HepG2 (cell line): ENCODE data around the gene MYO16. TPM values are rescaled to one million over a fixed set of nuclear protein-coding genes. Genes with fewer than 3 reads are reported as not detected.

Experiments used
- ATAC-seq: fragments of 200-7000 bp; cut with Tn5 transposase; 3 replicates; pipeline ENCODE4 v1.9.1; 2020; ENCODE audit warnings: mild to moderate bottlenecking, moderate library complexity
- BruUV-seq: library from RNA; stranded (reverse); fragments of 400-500 nt; replicated peaks from 2 replicates; lab custom pipeline; 2021; lab: Mats Ljungman, UMichigan
- CTCF ChIA-PET: fragments of 300-600 bp; formaldehyde crosslinking; extraction: SDS; loops from one replicate; lab custom pipeline; 2021; ENCODE audit warnings: low total read pairs, inconsistent platforms, low intra/inter-chr PET ratio; lab: Yijun Ruan, JAX
- POLR2A ChIA-PET: fragments of 350-600 bp; sonication (Branson Sonifier 250); formaldehyde crosslinking; loops from one replicate; lab custom pipeline; 2020; ENCODE audit warnings: antibody characterized with exemption, inconsistent platforms; lab: Yijun Ruan, JAX
- DNase-seq: peaks from one replicate; pipeline ENCODE4 v3.0.0-alpha.2; 2015; ENCODE audit warnings: low spot score
- FAIRE-seq: peaks from 3 replicates; lab custom pipeline; 2011; peaks lifted over from hg19 to GRCh38; lab: Jason Lieb, UNC
- H2AFZ ChIP-seq: one replicate; pipeline ENCODE4 v1.6.1; 2011; ENCODE audit warnings: low read length, inconsistent platforms
- H3K27ac ChIP-seq: fragments of 300-600 bp; 3 replicates; pipeline ENCODE4 v1.8.0; 2011; ENCODE audit warnings: mixed run types, mild to moderate bottlenecking, mixed read lengths, low read length, inconsistent platforms; ENCODE audit not compliant: insufficient read depth; ENCODE audit errors: extremely low read length
- H3K27me3 ChIP-seq, 2 experiments: fragments of 200-600 bp in 1 of 2; 2 replicates in 1 of 2; 3 replicates in 1 of 2; pipeline versions ENCODE4 v1.6.0 to v1.8.0; 2011; ENCODE audit warnings: low read length in 2 of 2, mild to moderate bottlenecking in 2 of 2, moderate library complexity in 2 of 2, inconsistent platforms in 1 of 2; ENCODE audit not compliant: insufficient read depth in 2 of 2, control insufficient read depth in 1 of 2
- H3K36me3 ChIP-seq, 2 experiments: fragments of 200-600 bp in 1 of 2; replicated peaks in 1 of 2; 2 replicates in 1 of 2; 3 replicates in 1 of 2; pipeline versions ENCODE4 v1.5.1 to v1.8.0; 2011; ENCODE audit warnings: low read length in 2 of 2, inconsistent platforms in 1 of 2; ENCODE audit not compliant: insufficient read depth in 2 of 2, control insufficient read depth in 1 of 2
- H3K4me1 ChIP-seq: 2 replicates; pipeline ENCODE4 v1.5.1; 2012; ENCODE audit warnings: low read length, inconsistent platforms; ENCODE audit not compliant: insufficient read depth
- H3K4me2 ChIP-seq: 2 replicates; pipeline ENCODE4 v1.6.0; 2011; ENCODE audit warnings: low read depth, low read length, inconsistent platforms
- H3K4me3 ChIP-seq, 3 experiments: fragments of 200-600 bp in 1 of 3; sonication (generic), shearing (Covaris generic) in 1 of 3; replicated peaks in 1 of 3; 2 replicates each; pipeline ENCODE4 v1.5.1; 2011 to 2016; ENCODE audit warnings: low read length in 3 of 3, inconsistent platforms in 2 of 3, low read depth in 2 of 3, mild to moderate bottlenecking in 2 of 3, control low read depth in 1 of 3, mixed read lengths in 1 of 3; ENCODE audit not compliant: insufficient read depth in 1 of 3
- H3K79me2 ChIP-seq: one replicate; pipeline ENCODE4 v1.6.1; 2011; ENCODE audit warnings: low read length, inconsistent platforms; ENCODE audit not compliant: insufficient read depth
- H3K9ac ChIP-seq: 2 replicates; pipeline ENCODE4 v1.6.0; 2011; ENCODE audit warnings: mild to moderate bottlenecking, low read depth, low read length, inconsistent platforms; ENCODE audit not compliant: insufficient read depth
- H3K9me3 ChIP-seq: 2 replicates; pipeline ENCODE4 v1.5.1; 2012; ENCODE audit warnings: mild to moderate bottlenecking, low read length
- H4K20me1 ChIP-seq: 2 replicates; pipeline ENCODE4 v1.6.0; 2011; ENCODE audit warnings: inconsistent platforms, mild to moderate bottlenecking, low read length, moderate library complexity; ENCODE audit not compliant: insufficient read depth
- ARNT ChIP-seq: fragments of 450-650 bp; IDR thresholded peaks from 2 replicates; pipeline ENCODE4 v1.6.1; 2017
- BRCA1 ChIP-seq: sonication (generic); formaldehyde crosslinking; IDR thresholded peaks from 2 replicates; pipeline ENCODE4 v1.4.0; 2020; ENCODE audit warnings: missing genetic modification reagents
- EHMT2 ChIP-seq: fragments of 200-600 bp; sonication (generic); IDR thresholded peaks from 2 replicates; pipeline ENCODE4 v1.7.0; 2017; ENCODE audit warnings: antibody characterized with exemption, low read depth, low read length, borderline replicate concordance
- FOSL1 ChIP-seq: sonication (generic); formaldehyde crosslinking; IDR thresholded peaks from 2 replicates; pipeline ENCODE4 v1.9.0; 2021; ENCODE audit warnings: missing genetic modification reagents, borderline replicate concordance
- KAT2B ChIP-seq: fragments of 150-350 bp; IDR thresholded peaks from 2 replicates; pipeline ENCODE4 v1.6.1; 2014; ENCODE audit warnings: low read depth, low read length, borderline replicate concordance
- NCOA1 ChIP-seq: sonication (generic); formaldehyde crosslinking; IDR thresholded peaks from 2 replicates; pipeline ENCODE4 v1.9.0; 2021; ENCODE audit warnings: missing genetic modification reagents
- REL ChIP-seq: sonication (generic); formaldehyde crosslinking; conservative IDR thresholded peaks from 2 replicates; pipeline ENCODE4 v1.8.0; 2022; ENCODE audit warnings: mild to moderate bottlenecking, missing genetic modification reagents, moderate library complexity
- SP4 ChIP-seq: sonication (generic); formaldehyde crosslinking; IDR thresholded peaks from 2 replicates; pipeline ENCODE4 v1.8.1; 2023; ENCODE audit warnings: mild to moderate bottlenecking, missing genetic modification reagents
- SP5 ChIP-seq: IDR thresholded peaks from 2 replicates; pipeline ENCODE4 v1.6.1; 2016; ENCODE audit warnings: low read depth, borderline replicate concordance
- YY1 ChIP-seq: IDR thresholded peaks from 2 replicates; pipeline ENCODE4 v1.6.1; 2011; ENCODE audit warnings: low read length, low read depth, moderate library complexity, mild to moderate bottlenecking; ENCODE audit not compliant: insufficient read depth, insufficient replicate concordance
- ZC3H13 ChIP-seq: sonication (generic); formaldehyde crosslinking; IDR thresholded peaks from 2 replicates; pipeline ENCODE4 v1.8.1; 2023; ENCODE audit warnings: mild to moderate bottlenecking, missing genetic modification reagents, moderate library complexity
- ZNF33A ChIP-seq: sonication (generic); formaldehyde crosslinking; IDR thresholded peaks from 2 replicates; pipeline ENCODE4 v1.5.1; 2020; ENCODE audit warnings: missing genetic modification reagents, mild to moderate bottlenecking, moderate library complexity, borderline replicate concordance
- ZNF713 ChIP-seq: sonication (generic); formaldehyde crosslinking; IDR thresholded peaks from 2 replicates; pipeline ENCODE4 v1.4.0; 2020; ENCODE audit warnings: mild to moderate bottlenecking, missing genetic modification reagents
- ZNF800 ChIP-seq: sonication (generic); formaldehyde crosslinking; IDR thresholded peaks from 2 replicates; pipeline ENCODE4 v1.4.0; 2020; ENCODE audit warnings: missing genetic modification reagents
- WGBS: methylation state at CpG from one replicate; pipeline ENCODE4 v1.1.6; 2017; ENCODE audit warnings: low lambda C conversion rate; 5-methylcytosine and 5-hydroxymethylcytosine counted together
- in situ Hi-C: cut with HindIII; loops from 2 replicates; pipeline ENCODE4 v1.10.0; 2017; ENCODE audit warnings: low pct_unique_long_range_greater_than_20kb; ENCODE audit not compliant: extremely low pct_ligation_motif_present
- intact Hi-C: fragments of 100-400 bp; cut with micrococcal nuclease; formaldehyde crosslinking; loops from one replicate; pipeline ENCODE4 v1.10.0; 2022; ENCODE audit not compliant: unreplicated experiment
- polyA plus RNA-seq, 8 experiments: library from polyadenylated mRNA; depleted of rRNA in 3 of 8; stranded (reverse) in 7 of 8; unstranded in 1 of 8; fragments of >200 nt; fragmentation: Illumina TruSeq in 4 of 8; extraction: Trizol in 4 of 8; gene quantifications; 2 replicates each; pipeline versions ENCODE4 v1.2.1 to v1.2.3, GENCODE V29; 2011 to 2016; ENCODE audit warnings: low read depth in 4 of 8, missing spikeins in 1 of 8, mixed read lengths in 1 of 8; ENCODE audit not compliant: insufficient read depth in 1 of 8
- total RNA-seq, 5 experiments: library from RNA; depleted of rRNA; stranded (reverse); fragments of >200 nt; fragmentation: Illumina TruSeq; extraction: Trizol; gene quantifications; 2 replicates each; pipeline ENCODE4 v1.2.3, GENCODE V29; 2016; ENCODE audit warnings: low read depth in 1 of 5
- TF ChIP-seq, protein P1 (sequence below): sonication (generic); formaldehyde crosslinking; IDR thresholded peaks from 2 replicates; pipeline ENCODE4 v1.4.0; 2020; ENCODE audit warnings: missing genetic modification reagents
- TF ChIP-seq, protein P2 (sequence below): sonication (generic); formaldehyde crosslinking; IDR thresholded peaks from 2 replicates; pipeline ENCODE4 v1.5.1; 2020; ENCODE audit warnings: missing genetic modification reagents, mild to moderate bottlenecking, borderline replicate concordance

The MYO16 gene
- total and polyA plus RNA-seq, 2 of the 13 experiments (the other 11 are each of a cell fraction or from before 2014, with no cell fraction given) = not detected

DNA sequence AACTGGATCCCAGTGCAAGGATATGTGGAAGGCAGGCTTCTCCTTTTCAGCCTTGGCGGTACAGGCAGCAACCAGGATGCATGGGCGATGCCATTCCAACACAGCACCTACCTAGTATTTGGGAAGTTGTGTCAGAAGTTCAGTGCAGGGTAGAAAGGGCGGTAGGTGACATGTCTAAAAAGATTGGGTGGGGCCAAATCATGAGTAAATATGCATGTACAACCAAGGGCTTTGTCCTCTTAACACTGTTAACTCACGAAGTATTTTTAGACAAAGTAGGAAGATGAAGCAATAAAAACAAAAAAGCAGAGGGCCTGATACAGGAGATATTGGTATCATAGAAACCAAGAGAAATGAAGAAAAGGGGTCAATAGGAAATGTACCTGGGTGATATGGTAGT lies 392.1 kb downstream of the MYO16 start:
- Histone ChIP-seq H4K20me1 (no peaks in the 10 kb centered on the region), H3K4me3 (no peak overlapping the region), H3K79me2 (no peaks in the 10 kb centered on the region), H3K27me3 (no peaks in the 10 kb centered on the region), H3K9me3 (no peaks in the 10 kb centered on the region), H3K4me1 (no peaks in the 10 kb centered on the region), H2AFZ (no peak overlapping the region), H3K27ac (no peak overlapping the region), H3K36me3 (no peaks in the 10 kb centered on the region), H3K4me2 (no peak overlapping the region), H3K9ac (no peak overlapping the region)
- in situ Hi-C loops = no loop called here
- BruUV-seq = no TSS peak
- TF ChIP-seq KAT2B = no peak
- no peak for TF ChIP-seq EHMT2
- DNase-seq (no peak), ATAC-seq (no peak), FAIRE-seq (no peak)
- intact Hi-C loops = no loop called here
- ChIA-PET CTCF (no interaction called here), POLR2A (no interaction called here)
- WGBS = 32% methylated on average over 4 of the region's 4 CpGs

DNA sequence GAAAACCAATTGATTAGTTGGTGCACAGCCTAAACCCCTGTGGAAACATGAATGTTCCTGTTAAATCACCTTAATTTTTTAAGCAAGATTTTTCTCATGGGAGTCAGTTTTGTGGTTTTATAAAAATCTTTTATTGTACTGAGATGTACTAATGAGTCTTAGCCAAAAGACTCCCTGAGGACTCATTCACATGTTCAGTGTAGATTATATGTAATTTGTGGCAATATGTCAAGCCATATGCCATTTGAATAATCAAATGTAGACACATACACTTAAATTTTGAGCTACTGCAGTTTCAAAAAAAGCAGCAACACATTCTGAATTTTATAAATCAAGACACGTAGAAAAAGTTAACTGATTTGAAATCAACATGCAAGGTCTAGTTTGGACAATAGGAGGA lies 395.2 kb downstream of the MYO16 start:
- DNase-seq (no peak), FAIRE-seq (no peak), ATAC-seq (no peak)
- no peaks in the 10 kb centered on the region for H3K79me2 ChIP-seq
- no peaks in the 10 kb centered on the region for H3K36me3 ChIP-seq
- H3K9me3 ChIP-seq = no peaks in the 10 kb centered on the region
- H3K27ac ChIP-seq = no peak overlapping the region
- intact Hi-C loops (no loop called here), in situ Hi-C loops (no loop called here)
- BruUV-seq = no TSS peak
- no peaks in the 10 kb centered on the region for H4K20me1 ChIP-seq
- H3K4me2 ChIP-seq = no peak overlapping the region
- 7% methylated on average over 1 of the region's 1 CpG for whole genome bisulfite sequencing
- no peak overlapping the region for H3K4me3 ChIP-seq
- ChIA-PET POLR2A (no interaction called here), CTCF (no interaction called here)
- no peak overlapping the region for H2AFZ ChIP-seq
- no peaks in the 10 kb centered on the region for H3K4me1 ChIP-seq
- H3K27me3 ChIP-seq = no peaks in the 10 kb centered on the region
- no peak overlapping the region for H3K9ac ChIP-seq
- TF ChIP-seq BRCA1 (CRISPR knock-in tag) (no peak), REL (CRISPR knock-in tag) (no peak), ZNF800 (no peak), YY1 (no peak), ZC3H13 (no peak), ZNF713 (CRISPR knock-in tag) (no peak), ZNF33A (no peak), ARNT (no peak), SP4 (CRISPR knock-in tag) (no peak), NCOA1 (CRISPR knock-in tag) (no peak), FOSL1 (CRISPR knock-in tag) (no peak), SP5 (no peak)
- TF ChIP-seq, protein P1, sequence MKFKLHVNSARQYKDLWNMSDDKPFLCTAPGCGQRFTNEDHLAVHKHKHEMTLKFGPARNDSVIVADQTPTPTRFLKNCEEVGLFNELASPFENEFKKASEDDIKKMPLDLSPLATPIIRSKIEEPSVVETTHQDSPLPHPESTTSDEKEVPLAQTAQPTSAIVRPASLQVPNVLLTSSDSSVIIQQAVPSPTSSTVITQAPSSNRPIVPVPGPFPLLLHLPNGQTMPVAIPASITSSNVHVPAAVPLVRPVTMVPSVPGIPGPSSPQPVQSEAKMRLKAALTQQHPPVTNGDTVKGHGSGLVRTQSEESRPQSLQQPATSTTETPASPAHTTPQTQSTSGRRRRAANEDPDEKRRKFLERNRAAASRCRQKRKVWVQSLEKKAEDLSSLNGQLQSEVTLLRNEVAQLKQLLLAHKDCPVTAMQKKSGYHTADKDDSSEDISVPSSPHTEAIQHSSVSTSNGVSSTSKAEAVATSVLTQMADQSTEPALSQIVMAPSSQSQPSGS = no peak
- TF ChIP-seq, protein P2, sequence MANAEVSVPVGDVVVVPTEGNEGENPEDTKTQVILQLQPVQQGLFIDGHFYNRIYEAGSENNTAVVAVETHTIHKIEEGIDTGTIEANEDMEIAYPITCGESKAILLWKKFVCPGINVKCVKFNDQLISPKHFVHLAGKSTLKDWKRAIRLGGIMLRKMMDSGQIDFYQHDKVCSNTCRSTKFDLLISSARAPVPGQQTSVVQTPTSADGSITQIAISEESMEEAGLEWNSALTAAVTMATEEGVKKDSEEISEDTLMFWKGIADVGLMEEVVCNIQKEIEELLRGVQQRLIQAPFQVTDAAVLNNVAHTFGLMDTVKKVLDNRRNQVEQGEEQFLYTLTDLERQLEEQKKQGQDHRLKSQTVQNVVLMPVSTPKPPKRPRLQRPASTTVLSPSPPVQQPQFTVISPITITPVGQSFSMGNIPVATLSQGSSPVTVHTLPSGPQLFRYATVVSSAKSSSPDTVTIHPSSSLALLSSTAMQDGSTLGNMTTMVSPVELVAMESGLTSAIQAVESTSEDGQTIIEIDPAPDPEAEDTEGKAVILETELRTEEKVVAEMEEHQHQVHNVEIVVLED (CRISPR knock-in tag) = no peak
